H1 (cell line): ENCODE measurements around the gene CCDC127. TPM values are rescaled to one million over a fixed set of nuclear protein-coding genes. Genes with fewer than 3 reads are reported as not detected.

ENCODE experiments used
- CTCF ChIA-PET: fragments of 300-600 bp; sonication (Branson Sonifier 250); formaldehyde crosslinking; loops from one replicate; lab custom pipeline; 2021; ENCODE audit not compliant: partially characterized antibody; lab: Charles Lee
- POLR2A ChIA-PET: fragments of 300-600 bp; sonication (Branson Sonifier 250); formaldehyde crosslinking; loops from one replicate; lab custom pipeline; 2021; ENCODE audit warnings: inconsistent platforms; ENCODE audit not compliant: partially characterized antibody; lab: Charles Lee
- DNase-seq, 2 experiments: peaks; one replicate each; pipeline versions ENCODE4 v3.0.0 to v3.0.0-alpha.2; 2010 to 2022; ENCODE audit warnings: low spot score in 2 of 2, low read depth in 1 of 2, mixed read lengths in 1 of 2
- FAIRE-seq: peaks from 2 replicates; lab custom pipeline; 2011; peaks lifted over from hg19 to GRCh38; lab: Jason Lieb, UNC
- H2AFZ ChIP-seq: 2 replicates; pipeline ENCODE4 v1.8.1; 2012; ENCODE audit warnings: low read length, inconsistent platforms
- H2AK5ac ChIP-seq: 2 replicates; pipeline ENCODE4 v1.6.1; 2013; ENCODE audit warnings: low read depth, low read length
- H2BK120ac ChIP-seq: replicated peaks from 2 replicates; pipeline ENCODE3; 2013; ENCODE audit warnings: low read depth, low read length, inconsistent platforms
- H2BK12ac ChIP-seq: 2 replicates; pipeline ENCODE4 v1.6.1; 2013; ENCODE audit warnings: low read depth, low read length
- H2BK15ac ChIP-seq: 2 replicates; pipeline ENCODE4 v1.6.1; 2013; ENCODE audit warnings: low read length
- H2BK20ac ChIP-seq: 2 replicates; pipeline ENCODE4 v1.6.1; 2013; ENCODE audit warnings: low read length
- H2BK5ac ChIP-seq: 2 replicates; pipeline ENCODE4 v1.6.1; 2013; ENCODE audit warnings: low read depth, low read length
- H3K14ac ChIP-seq: 2 replicates; pipeline ENCODE4 v1.6.1; 2013; ENCODE audit warnings: inconsistent platforms; ENCODE audit not compliant: insufficient read length
- H3K18ac ChIP-seq: 2 replicates; pipeline ENCODE4 v1.6.1; 2013; ENCODE audit warnings: low read length; ENCODE audit errors: extremely low read depth
- H3K23ac ChIP-seq: 2 replicates; pipeline ENCODE4 v1.6.1; 2013; ENCODE audit warnings: inconsistent platforms; ENCODE audit not compliant: insufficient read length
- H3K23me2 ChIP-seq: 2 replicates; pipeline ENCODE4 v1.6.1; 2013; ENCODE audit warnings: low read depth, low read length
- H3K27ac ChIP-seq: 2 replicates; pipeline ENCODE4 v1.6.1; 2011; ENCODE audit warnings: low read depth, low read length, inconsistent platforms
- H3K27me3 ChIP-seq, 4 experiments: replicated peaks in 1 of 4; 1 replicate in 1 of 4; 2 replicates in 3 of 4; pipeline versions ENCODE4 v1.6.1 to v1.8.1; 2011 to 2013; ENCODE audit warnings: low read length in 3 of 4, mild to moderate bottlenecking in 3 of 4, inconsistent platforms in 2 of 4, mixed read lengths in 2 of 4, moderate library complexity in 1 of 4; ENCODE audit not compliant: control insufficient read depth in 3 of 4, insufficient read depth in 3 of 4; ENCODE audit errors: extremely low read depth in 1 of 4
- H3K36me3 ChIP-seq, 4 experiments: 2 replicates each; pipeline versions ENCODE4 v1.6.1 to v1.8.1; 2011 to 2013; ENCODE audit warnings: mild to moderate bottlenecking in 4 of 4, low read length in 3 of 4, moderate library complexity in 2 of 4, control low read depth in 1 of 4, inconsistent platforms in 1 of 4; ENCODE audit not compliant: insufficient read depth in 4 of 4, control insufficient read depth in 2 of 4
- H3K4ac ChIP-seq: replicated peaks from 2 replicates; pipeline ENCODE3; 2013; ENCODE audit warnings: low read length, low read depth, mixed read lengths, inconsistent platforms; ENCODE audit not compliant: insufficient read length
- H3K4me1 ChIP-seq, 4 experiments: replicated peaks in 1 of 4; 1 replicate in 1 of 4; 2 replicates in 3 of 4; pipeline versions ENCODE4 v1.6.1 to v1.8.1; 2011 to 2013; ENCODE audit warnings: low read length in 3 of 4, inconsistent platforms in 2 of 4, mixed read lengths in 1 of 4; ENCODE audit not compliant: insufficient read depth in 4 of 4, control insufficient read depth in 3 of 4
- H3K4me2 ChIP-seq, 2 experiments: 2 replicates each; pipeline versions ENCODE4 v1.6.1 to v1.8.1; 2011 to 2013; ENCODE audit warnings: low read depth in 2 of 2, low read length in 2 of 2, control low read depth in 1 of 2, inconsistent platforms in 1 of 2, mild to moderate bottlenecking in 1 of 2; ENCODE audit not compliant: insufficient read depth in 1 of 2
- H3K4me3 ChIP-seq, 4 experiments: fragments of 200-600, 300-600 bp in 1 of 4; sonication (generic), shearing (Covaris generic), sonication (Bioruptor Twin) in 1 of 4; 2 replicates each; pipeline versions ENCODE4 v1.5.1 to v1.8.1; 2011 to 2016; ENCODE audit warnings: low read length in 4 of 4, low read depth in 3 of 4, control low read depth in 2 of 4, inconsistent platforms in 2 of 4, mild to moderate bottlenecking in 2 of 4, mixed read lengths in 1 of 4, moderate library complexity in 1 of 4; ENCODE audit not compliant: insufficient read depth in 2 of 4; ENCODE audit errors: extremely low read depth in 1 of 4
- H3K56ac ChIP-seq: replicated peaks from 2 replicates; pipeline ENCODE3; 2013; ENCODE audit warnings: low read depth, mild to moderate bottlenecking, mixed read lengths, low read length, inconsistent platforms; ENCODE audit not compliant: insufficient read length
- H3K79me1 ChIP-seq: 2 replicates; pipeline ENCODE4 v1.6.1; 2013; ENCODE audit warnings: low read depth, low read length, control low read depth
- H3K79me2 ChIP-seq, 2 experiments: 2 replicates each; pipeline versions ENCODE4 v1.6.1 to v1.8.1; 2012 to 2013; ENCODE audit warnings: low read length in 2 of 2, mild to moderate bottlenecking in 2 of 2, inconsistent platforms in 1 of 2; ENCODE audit not compliant: insufficient read depth in 2 of 2, control insufficient read depth in 1 of 2
- H3K9ac ChIP-seq, 4 experiments: replicated peaks in 1 of 4; 1 replicate in 1 of 4; 2 replicates in 3 of 4; pipeline versions ENCODE4 v1.6.1 to v1.8.1; 2011 to 2013; ENCODE audit warnings: low read depth in 3 of 4, low read length in 3 of 4, control low read depth in 2 of 4, mild to moderate bottlenecking in 2 of 4, moderate library complexity in 2 of 4, inconsistent platforms in 1 of 4; ENCODE audit errors: extremely low read depth in 1 of 4
- H3K9me3 ChIP-seq, 2 experiments: 2 replicates each; pipeline versions ENCODE4 v1.6.1 to v1.8.1; 2012 to 2013; ENCODE audit warnings: mild to moderate bottlenecking in 2 of 2, moderate library complexity in 2 of 2, control low read depth in 1 of 2, inconsistent platforms in 1 of 2, low read depth in 1 of 2, low read length in 1 of 2, mixed read lengths in 1 of 2; ENCODE audit not compliant: insufficient read depth in 2 of 2
- H4K20me1 ChIP-seq, 2 experiments: replicated peaks in 1 of 2; 2 replicates each; pipeline versions ENCODE3 to v1.8.1; 2011 to 2013; ENCODE audit warnings: inconsistent platforms in 2 of 2, low read length in 2 of 2, mild to moderate bottlenecking in 1 of 2; ENCODE audit not compliant: insufficient read depth in 2 of 2, control insufficient read depth in 1 of 2
- H4K5ac ChIP-seq: 2 replicates; pipeline ENCODE4 v1.6.1; 2013; ENCODE audit warnings: low read length, low read depth, mixed read lengths, inconsistent platforms; ENCODE audit not compliant: insufficient read length
- H4K8ac ChIP-seq: 2 replicates; pipeline ENCODE4 v1.8.0; 2013; ENCODE audit warnings: mild to moderate bottlenecking, moderate library complexity, low read length, inconsistent platforms; ENCODE audit not compliant: insufficient read depth; ENCODE audit errors: extremely low read depth
- H4K91ac ChIP-seq: replicated peaks from 2 replicates; pipeline ENCODE3; 2013; ENCODE audit warnings: low read length, mixed read lengths, inconsistent platforms; ENCODE audit not compliant: insufficient read length
- CTBP2 ChIP-seq: IDR thresholded peaks from 2 replicates; pipeline ENCODE4 v1.7.0; 2011; ENCODE audit warnings: borderline replicate concordance, mild to moderate bottlenecking, moderate library complexity, mixed read lengths, low read length; ENCODE audit not compliant: insufficient read depth, insufficient read length
- EGR1 ChIP-seq: IDR thresholded peaks from 2 replicates; pipeline ENCODE4 v1.6.1; 2011; ENCODE audit warnings: low read depth, low read length, borderline replicate concordance
- RNF2 ChIP-seq: fragments of 200-900, 300-1000 bp; sonication (generic); IDR thresholded peaks from 2 replicates; pipeline ENCODE4 v1.7.1; 2016; ENCODE audit warnings: borderline replicate concordance, low read depth, mild to moderate bottlenecking, antibody characterized with exemption, low read length; ENCODE audit not compliant: poor library complexity, severe bottlenecking; ENCODE audit errors: missing control alignments
- WGBS, 2 experiments: shearing (Covaris generic) in 1 of 2; methylation state at CpG; one replicate each; pipeline versions ENCODE4 v1.1.6 to v1.1.7; 2013 to 2015; ENCODE audit warnings: low lambda C conversion rate in 2 of 2, mixed read lengths in 2 of 2, inconsistent platforms in 1 of 2, low coverage in 1 of 2, missing lambda C conversion rate in 1 of 2; ENCODE audit not compliant: insufficient replicate concordance in 2 of 2, insufficient coverage in 1 of 2, insufficient read length in 1 of 2; ENCODE audit errors: extremely low coverage in 1 of 2, missing lambda C conversion rate in 1 of 2; 5-methylcytosine and 5-hydroxymethylcytosine counted together
- polyA plus RNA-seq, 7 experiments: library from polyadenylated mRNA; depleted of rRNA in 3 of 7; stranded (reverse) in 5 of 7; unstranded in 2 of 7; fragments of >200 nt in 5 of 7; fragments of 200-250 nt in 2 of 7; gene quantifications; 1 replicate in 5 of 7; 2 replicates in 1 of 7; 4 replicates in 1 of 7; pipeline versions ENCODE4 v1.2.1 to v1.2.3, GENCODE V29; 2011 to 2013; ENCODE audit warnings: missing spikeins in 2 of 7, mixed read lengths in 2 of 7
- total RNA-seq: library from RNA; stranded (reverse); fragmentation: NEBNext Ultra II Directional; extraction: Animal tissue kit (Norgen Biotek cat#: 25700); gene quantifications from 2 replicates; pipeline ENCODE4 v1.2.1, GENCODE V29; 2021

The CCDC127 gene
- total and polyA plus RNA-seq, 2 of the 8 experiments (the other 6 are each of a cell fraction or from before 2014, with no cell fraction given): 2.9 to 8.0 TPM

GRCh38 chr5:199950-200645 is 17.9 kb downstream of the CCDC127 start:
- ChIA-PET POLR2A (interaction anchor here (0.5 to 0.7 kb wide), 3 partner anchors 17 to 146 kb away, joined by 3 read pairs; no protein-coding TSS in a partner anchor), CTCF (interaction anchor here (0.6 to 2.4 kb wide), 4 partner anchors 12 to 159 kb away, joined by 3 to 18 read pairs (median 4); no protein-coding TSS in a partner anchor)
- Histone ChIP-seq H3K4me1 (no peaks in the 10 kb centered on the region), H2BK12ac (no peak overlapping the region), H3K14ac (no peak overlapping the region), H4K91ac (no peak overlapping the region), H2BK5ac (no peak overlapping the region), H3K4ac (no peak overlapping the region), H3K4me3 (no peak overlapping the region), H3K79me1 (no peaks in the 10 kb centered on the region; the same call in 1 of the 2 replicates), H2BK120ac (no peak overlapping the region), H3K18ac (no peak overlapping the region), H3K27me3 (no peaks in the 10 kb centered on the region), H2AK5ac (no peak overlapping the region), H2AFZ (no peak overlapping the region), H4K20me1 (peaks cover 3 to 13% of the 10 kb centered on the region in 2 experiments), H2BK20ac (no peak overlapping the region), H3K56ac (no peak overlapping the region), H3K27ac (no peak overlapping the region), H3K9ac (no peak overlapping the region), H4K8ac (no peak overlapping the region; the same call in 1 of the 2 replicates), H3K4me2 (no peak overlapping the region), H2BK15ac (no peak overlapping the region), H3K9me3 (no peaks in the 10 kb centered on the region), H3K36me3 (peaks cover 0 to 10% (median 7%) of the 10 kb centered on the region in 4 experiments; a peak in 6 of 8 replicates), H3K79me2 (no peaks in the 10 kb centered on the region; a peak in 1 of 4 replicates), H4K5ac (no peak overlapping the region), H3K23me2 (no peaks in the 10 kb centered on the region), H3K23ac (no peak overlapping the region)
- WGBS, 2 experiments: 93% methylated on average over 21 of the region's 23 CpGs; no CpG with 5 or more reads in 1 of the 2 experiments
- no peak for TF ChIP-seq RNF2
- TF ChIP-seq EGR1: no peak
- no peak for TF ChIP-seq CTBP2
- DNase-seq (no peak), FAIRE-seq (no peak)
